ENCODE data around the gene KCNIP4. TPM values are rescaled to one million over a fixed set of nuclear protein-coding genes. Genes with fewer than 3 reads are reported as not detected.

Gene KCNIP4
- total RNA-seq, 4 donors from 2014 or later, result not detected

DNA sequence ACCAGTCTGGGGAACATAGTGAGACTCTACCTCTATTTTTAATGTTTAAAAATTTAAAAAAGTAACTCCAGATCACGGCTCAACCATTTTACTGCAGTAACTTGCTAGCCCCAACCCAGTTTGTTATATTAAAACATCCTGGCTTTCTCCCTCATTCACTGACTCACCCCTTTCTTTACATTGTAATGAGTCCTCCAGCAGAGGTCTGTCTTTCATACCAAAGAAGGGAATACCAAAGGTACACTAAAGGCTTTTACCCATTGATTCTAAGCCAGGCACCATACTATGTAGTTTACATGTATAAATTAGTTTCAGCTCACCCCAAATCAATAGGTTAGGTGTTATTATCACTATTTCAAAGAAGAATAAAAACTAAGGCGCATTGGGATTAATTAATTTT is 961.4 kb downstream of the KCNIP4 start:
- Histone ChIP-seq H3K4me3 (no peak overlapping the region), H3K27ac (no peak overlapping the region), H3K4me1 (peaks cover 0 to 6% (median 0%) of the 10 kb centered on the region in 4 donors), H3K36me3 (no peaks in the 10 kb centered on the region), H3K9me3 (no peaks in the 10 kb centered on the region), H3K27me3 (peaks cover 0 to 6% of the 10 kb centered on the region in 2 donors)
- DNase-seq (ENCODE audit: low spot score in 2 of 2), result no peak
- TF ChIP-seq POLR2A (IDR thresholded peaks at IDR 0.05), result no peak
- TF ChIP-seq EP300 (IDR thresholded peaks at IDR 0.05), result no peak
- TF ChIP-seq, protein P1, sequence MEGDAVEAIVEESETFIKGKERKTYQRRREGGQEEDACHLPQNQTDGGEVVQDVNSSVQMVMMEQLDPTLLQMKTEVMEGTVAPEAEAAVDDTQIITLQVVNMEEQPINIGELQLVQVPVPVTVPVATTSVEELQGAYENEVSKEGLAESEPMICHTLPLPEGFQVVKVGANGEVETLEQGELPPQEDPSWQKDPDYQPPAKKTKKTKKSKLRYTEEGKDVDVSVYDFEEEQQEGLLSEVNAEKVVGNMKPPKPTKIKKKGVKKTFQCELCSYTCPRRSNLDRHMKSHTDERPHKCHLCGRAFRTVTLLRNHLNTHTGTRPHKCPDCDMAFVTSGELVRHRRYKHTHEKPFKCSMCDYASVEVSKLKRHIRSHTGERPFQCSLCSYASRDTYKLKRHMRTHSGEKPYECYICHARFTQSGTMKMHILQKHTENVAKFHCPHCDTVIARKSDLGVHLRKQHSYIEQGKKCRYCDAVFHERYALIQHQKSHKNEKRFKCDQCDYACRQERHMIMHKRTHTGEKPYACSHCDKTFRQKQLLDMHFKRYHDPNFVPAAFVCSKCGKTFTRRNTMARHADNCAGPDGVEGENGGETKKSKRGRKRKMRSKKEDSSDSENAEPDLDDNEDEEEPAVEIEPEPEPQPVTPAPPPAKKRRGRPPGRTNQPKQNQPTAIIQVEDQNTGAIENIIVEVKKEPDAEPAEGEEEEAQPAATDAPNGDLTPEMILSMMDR (IDR thresholded peaks at IDR 0.05), result no peak
- WGBS, 2 donors, result 93% methylated on average over 2 of the region's 2 CpGs

DNA sequence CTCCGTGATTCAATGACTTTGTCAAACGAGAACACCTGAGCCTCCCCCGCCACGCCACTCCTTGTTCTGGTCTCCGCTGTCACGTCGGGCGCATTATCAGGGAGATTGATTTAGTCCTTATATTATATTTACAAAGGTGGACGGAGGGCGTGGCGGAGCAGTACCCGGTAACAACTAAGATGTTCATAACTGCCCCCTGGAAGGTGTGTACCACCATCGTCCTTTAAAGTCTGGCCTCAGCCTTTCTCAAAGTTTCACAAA is 964.1 kb downstream of the KCNIP4 start:
- H3K4me1 ChIP-seq, result peaks cover 0 to 6% (median 0%) of the 10 kb centered on the region in 4 donors
- no peak overlapping the region for H3K4me3 ChIP-seq
- peaks cover 0 to 6% of the 10 kb centered on the region in 2 donors for H3K27me3 ChIP-seq
- H3K27ac ChIP-seq, result no peak overlapping the region
- TF ChIP-seq EP300 (IDR thresholded peaks at IDR 0.05), result no peak
- no peak for TF ChIP-seq POLR2A (IDR thresholded peaks at IDR 0.05)
- TF ChIP-seq, protein P1 (IDR thresholded peaks at IDR 0.05), result no peak
- peaks cover 0 to 3% (median 0%) of the 10 kb centered on the region in 4 donors for H3K9me3 ChIP-seq
- DNase-seq (ENCODE audit: low spot score in 2 of 2), result no peak
- 75 to 83% methylated on average over 13 of the region's 13 CpGs for WGBS, 2 donors
- H3K36me3 ChIP-seq, result no peaks in the 10 kb centered on the region

DNA sequence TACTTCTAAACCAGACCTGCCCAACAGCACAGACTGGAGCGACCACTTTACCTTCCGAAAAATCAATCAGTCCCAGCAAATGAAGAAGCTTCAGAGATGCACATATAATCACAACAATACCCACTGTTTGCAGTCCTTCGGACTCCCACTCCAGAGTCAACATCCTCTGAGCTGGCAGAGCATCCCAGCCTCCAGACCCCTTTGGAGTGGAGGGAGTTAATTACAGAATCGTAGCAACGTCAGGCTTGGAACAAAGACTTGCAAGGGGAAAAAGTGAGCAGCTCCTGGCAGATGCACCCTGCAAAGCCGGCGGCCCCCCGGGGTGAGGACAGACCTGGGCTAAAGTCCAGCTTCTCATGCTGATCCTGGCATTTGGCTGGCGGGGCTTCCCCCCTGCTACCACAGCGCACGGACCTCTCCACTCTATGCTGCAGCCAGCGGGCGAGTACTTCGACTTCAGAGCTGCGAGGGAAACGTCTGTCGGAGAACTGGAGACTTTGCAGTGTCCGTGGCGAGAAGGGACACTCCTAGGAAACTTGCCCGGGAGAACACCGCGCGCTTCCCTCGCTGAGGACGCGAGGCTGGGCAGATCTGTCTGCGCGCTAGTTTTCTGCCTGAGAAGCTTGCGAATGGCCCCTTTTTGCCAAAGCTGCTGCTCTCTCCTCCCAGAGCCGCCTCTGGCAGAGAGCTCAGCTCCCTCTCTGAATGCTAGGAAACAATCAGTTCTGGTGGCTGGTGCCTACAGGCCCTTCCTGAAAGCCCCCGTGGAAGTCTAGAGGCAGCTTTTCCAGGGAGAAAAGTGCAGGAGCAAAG is 964.6 kb downstream of the KCNIP4 start:
- H3K4me3 ChIP-seq, result peak overlapping the region in 1 of 4 donors; percentile 3
- H3K27ac ChIP-seq, result no peak overlapping the region
- H3K27me3 ChIP-seq, result peaks cover 0 to 6% of the 10 kb centered on the region in 2 donors
- no peak for DNase-seq (ENCODE audit: low spot score in 2 of 2)
- TF ChIP-seq EP300 (IDR thresholded peaks at IDR 0.05), result no peak
- TF ChIP-seq, protein P1 (IDR thresholded peaks at IDR 0.05), result no peak
- TF ChIP-seq POLR2A (IDR thresholded peaks at IDR 0.05), result no peak
- whole genome bisulfite sequencing, 2 donors, result 8 to 13% methylated on average over 13 to 29 of the region's 31 CpGs
- no peaks in the 10 kb centered on the region for H3K36me3 ChIP-seq
- H3K4me1 ChIP-seq, result peaks cover 0 to 6% (median 0%) of the 10 kb centered on the region in 4 donors
- H3K9me3 ChIP-seq, result peaks cover 0 to 3% (median 0%) of the 10 kb centered on the region in 4 donors

DNA sequence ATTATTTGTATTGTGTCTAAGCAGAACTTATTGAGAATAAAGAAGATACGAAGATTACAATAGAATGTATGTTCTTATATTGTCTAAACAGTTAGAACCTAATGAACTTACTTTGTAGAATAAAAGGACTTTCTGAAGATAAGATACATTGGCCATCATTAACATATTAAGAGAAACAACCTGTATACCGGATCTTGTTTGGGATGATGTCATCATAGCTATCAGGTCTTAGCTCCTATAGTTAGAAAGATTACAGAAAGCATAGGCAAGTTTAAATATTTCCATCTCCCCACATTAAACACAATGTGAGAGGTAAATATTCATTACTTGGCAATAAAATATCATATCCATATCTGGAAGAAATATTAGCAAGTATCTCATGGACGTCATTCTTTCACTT is 966.0 kb downstream of the KCNIP4 start:
- peaks cover 0 to 6% (median 0%) of the 10 kb centered on the region in 4 donors for H3K4me1 ChIP-seq
- H3K27ac ChIP-seq, result no peak overlapping the region
- peaks cover 0 to 3% (median 0%) of the 10 kb centered on the region in 4 donors for H3K9me3 ChIP-seq
- H3K27me3 ChIP-seq, result peaks cover 0 to 6% of the 10 kb centered on the region in 2 donors
- H3K4me3 ChIP-seq, result no peak overlapping the region
- no peak for TF ChIP-seq POLR2A (IDR thresholded peaks at IDR 0.05)
- TF ChIP-seq, protein P1 (IDR thresholded peaks at IDR 0.05), result no peak
- no peak for TF ChIP-seq EP300 (IDR thresholded peaks at IDR 0.05)
- WGBS, 2 donors, result 82 to 84% methylated on average over 3 of the region's 3 CpGs
- H3K36me3 ChIP-seq, result no peaks in the 10 kb centered on the region
- no peak for DNase-seq (ENCODE audit: low spot score in 2 of 2)

DNA sequence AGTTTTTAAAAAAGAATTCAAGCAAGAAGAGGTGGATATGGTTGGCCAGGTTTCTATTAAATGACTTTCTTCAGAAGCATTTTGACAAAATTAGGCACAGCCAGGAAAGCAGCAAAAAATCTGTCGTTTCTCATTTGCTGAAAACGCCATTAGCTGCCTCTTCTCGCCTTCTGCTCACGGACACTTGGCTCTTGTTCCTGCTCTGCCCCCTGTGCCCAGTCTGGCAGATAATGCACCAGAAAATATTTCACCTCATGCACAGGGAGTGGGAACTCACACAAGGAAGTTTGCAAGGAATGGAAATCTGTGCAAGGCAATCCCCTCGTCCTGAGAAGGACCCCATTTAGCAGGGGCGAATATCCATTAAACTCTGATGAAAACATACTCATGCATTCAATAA is 988.3 kb downstream of the KCNIP4 start:
- Histone ChIP-seq H3K36me3 (no peaks in the 10 kb centered on the region), H3K4me1 (no peaks in the 10 kb centered on the region), H3K4me3 (no peak overlapping the region), H3K9me3 (no peaks in the 10 kb centered on the region), H3K27me3 (no peaks in the 10 kb centered on the region), H3K27ac (no peak overlapping the region)
- DNase-seq (ENCODE audit: low spot score in 2 of 2), result no peak
- WGBS, 2 donors, result 51 to 52% methylated on average over 6 of the region's 6 CpGs
- TF ChIP-seq EP300 (IDR thresholded peaks at IDR 0.05) (no peak), POLR2A (IDR thresholded peaks at IDR 0.05) (no peak)
- TF ChIP-seq, protein P1 (IDR thresholded peaks at IDR 0.05), result no peak

All from tibial nerve (tissue), 4 donors.